ENCODE measurements around the gene USP22.

DNA sequence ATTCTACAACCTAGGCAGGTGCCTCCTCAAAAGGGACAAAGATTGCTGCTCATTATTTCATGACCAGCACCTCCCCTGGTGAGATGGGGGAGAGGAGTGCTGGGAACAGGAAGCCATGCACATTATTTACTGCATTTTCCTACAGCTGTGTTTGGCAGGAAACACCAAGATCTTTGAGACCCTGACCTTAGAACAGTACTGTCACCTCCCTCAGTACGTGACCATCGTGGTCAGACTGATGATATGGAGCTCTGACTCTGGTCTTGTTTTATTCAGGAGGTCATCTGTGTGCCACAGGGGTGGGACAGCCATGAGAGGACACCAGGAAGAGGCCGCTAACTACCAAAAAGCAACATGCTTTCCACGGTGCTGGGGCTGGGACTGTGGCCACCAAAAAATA is 37.4 kb downstream of the USP22 start:
- TF ChIP-seq, protein P1, sequence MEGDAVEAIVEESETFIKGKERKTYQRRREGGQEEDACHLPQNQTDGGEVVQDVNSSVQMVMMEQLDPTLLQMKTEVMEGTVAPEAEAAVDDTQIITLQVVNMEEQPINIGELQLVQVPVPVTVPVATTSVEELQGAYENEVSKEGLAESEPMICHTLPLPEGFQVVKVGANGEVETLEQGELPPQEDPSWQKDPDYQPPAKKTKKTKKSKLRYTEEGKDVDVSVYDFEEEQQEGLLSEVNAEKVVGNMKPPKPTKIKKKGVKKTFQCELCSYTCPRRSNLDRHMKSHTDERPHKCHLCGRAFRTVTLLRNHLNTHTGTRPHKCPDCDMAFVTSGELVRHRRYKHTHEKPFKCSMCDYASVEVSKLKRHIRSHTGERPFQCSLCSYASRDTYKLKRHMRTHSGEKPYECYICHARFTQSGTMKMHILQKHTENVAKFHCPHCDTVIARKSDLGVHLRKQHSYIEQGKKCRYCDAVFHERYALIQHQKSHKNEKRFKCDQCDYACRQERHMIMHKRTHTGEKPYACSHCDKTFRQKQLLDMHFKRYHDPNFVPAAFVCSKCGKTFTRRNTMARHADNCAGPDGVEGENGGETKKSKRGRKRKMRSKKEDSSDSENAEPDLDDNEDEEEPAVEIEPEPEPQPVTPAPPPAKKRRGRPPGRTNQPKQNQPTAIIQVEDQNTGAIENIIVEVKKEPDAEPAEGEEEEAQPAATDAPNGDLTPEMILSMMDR (IDR thresholded peaks at IDR 0.05 in 4 of 5, conservative IDR thresholded peaks at IDR 0.05 in 1 of 5) = no peak
- TF ChIP-seq POLR2A (IDR thresholded peaks at IDR 0.05) = no peak

All from gastrocnemius medialis (tissue), 4 donors.